ENCODE data around the gene ORM1. TPM values are rescaled to one million over a fixed set of nuclear protein-coding genes. Genes with fewer than 3 reads are reported as not detected.

The ORM1 gene
- total RNA-seq, 1 experiment from 2014 or later = not detected

DNA sequence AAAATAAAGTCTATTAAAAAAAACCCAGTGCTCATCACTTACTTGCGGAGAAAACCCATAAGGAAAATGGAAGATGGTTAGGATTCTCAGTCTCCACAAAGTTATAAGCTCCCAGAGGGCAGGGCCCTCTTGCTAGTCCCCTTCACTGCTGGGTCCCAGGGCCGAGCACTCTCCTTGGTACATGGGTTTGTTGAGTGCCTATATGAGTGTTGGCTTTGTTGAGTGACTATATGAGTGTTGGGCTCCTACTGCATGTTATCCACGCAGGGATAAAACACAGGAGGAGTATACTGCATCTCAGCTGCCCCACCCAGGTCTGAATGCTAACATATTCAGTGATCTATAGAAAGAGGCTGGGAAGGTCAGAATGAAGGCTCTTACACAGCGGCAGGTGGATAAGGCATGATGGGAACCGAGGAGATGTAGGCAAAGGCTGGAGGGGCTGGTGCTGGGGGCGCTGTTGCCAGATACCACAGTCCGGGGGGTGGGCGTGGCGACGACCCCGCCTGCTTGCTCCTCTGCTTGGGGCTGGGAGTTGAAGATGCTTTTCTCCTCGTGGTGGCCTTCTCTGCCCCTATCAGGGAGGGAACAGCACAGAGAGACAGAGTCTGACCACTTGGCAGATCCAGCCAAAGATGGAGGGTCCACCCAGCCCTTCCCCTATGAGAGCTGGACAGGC lies 18.4 kb downstream of the ORM1 start:
- no peak for DNase-seq (ENCODE audit: low read depth)

DNA sequence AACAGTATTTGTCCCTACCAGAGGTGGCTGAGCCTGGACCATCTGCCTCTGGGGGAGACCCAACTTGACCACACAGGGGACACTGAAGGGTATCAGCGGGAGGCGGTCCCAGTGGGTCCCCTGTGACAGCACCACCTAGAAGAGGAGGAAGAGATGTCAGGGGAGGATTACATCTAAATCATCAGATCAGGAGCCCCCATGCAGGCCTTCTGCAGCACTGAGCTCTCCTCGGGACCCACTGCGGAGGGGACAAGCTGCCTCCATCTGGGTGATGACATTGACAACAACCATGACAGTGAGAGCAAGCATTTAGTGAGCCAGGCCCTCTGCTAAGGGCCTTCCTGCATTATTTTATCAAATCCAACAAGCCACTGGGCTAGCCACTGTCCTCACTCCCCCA lies 19.1 kb downstream of the ORM1 start:
- DNase-seq (ENCODE audit: low read depth) = no peak

DNA sequence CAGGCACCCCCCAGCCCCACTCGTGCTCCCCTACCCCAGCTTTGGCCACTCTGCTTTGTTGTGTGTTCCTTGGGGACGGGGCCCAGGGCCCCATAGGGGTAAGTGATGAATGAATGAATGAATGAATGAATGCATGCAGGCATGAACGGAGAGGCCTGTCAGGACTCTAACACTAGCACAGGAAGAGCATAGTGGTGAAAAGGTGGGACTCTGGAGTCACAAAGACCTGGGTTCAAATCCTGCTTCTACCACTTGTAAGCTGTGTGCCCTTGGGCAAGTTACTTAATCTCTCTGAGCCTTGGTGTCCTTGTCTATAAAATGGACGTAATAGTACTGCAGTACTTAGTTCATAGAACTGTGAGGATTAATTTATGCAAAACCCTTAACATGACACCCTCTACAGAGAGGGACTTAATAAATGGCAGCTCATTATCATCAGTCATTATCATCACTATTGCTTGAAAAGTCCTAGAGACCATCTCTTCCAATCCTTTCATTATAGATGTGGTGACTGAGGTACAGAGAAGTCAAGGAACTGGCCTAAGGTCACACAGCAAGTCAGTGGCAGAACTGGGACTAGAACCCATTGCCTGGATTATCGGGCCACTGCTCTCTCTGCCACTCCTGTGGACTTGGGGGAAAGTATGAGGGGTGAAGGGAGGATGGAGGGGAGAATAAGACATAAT lies 20.0 kb downstream of the ORM1 start:
- no peak for DNase-seq (ENCODE audit: low read depth)

DNA sequence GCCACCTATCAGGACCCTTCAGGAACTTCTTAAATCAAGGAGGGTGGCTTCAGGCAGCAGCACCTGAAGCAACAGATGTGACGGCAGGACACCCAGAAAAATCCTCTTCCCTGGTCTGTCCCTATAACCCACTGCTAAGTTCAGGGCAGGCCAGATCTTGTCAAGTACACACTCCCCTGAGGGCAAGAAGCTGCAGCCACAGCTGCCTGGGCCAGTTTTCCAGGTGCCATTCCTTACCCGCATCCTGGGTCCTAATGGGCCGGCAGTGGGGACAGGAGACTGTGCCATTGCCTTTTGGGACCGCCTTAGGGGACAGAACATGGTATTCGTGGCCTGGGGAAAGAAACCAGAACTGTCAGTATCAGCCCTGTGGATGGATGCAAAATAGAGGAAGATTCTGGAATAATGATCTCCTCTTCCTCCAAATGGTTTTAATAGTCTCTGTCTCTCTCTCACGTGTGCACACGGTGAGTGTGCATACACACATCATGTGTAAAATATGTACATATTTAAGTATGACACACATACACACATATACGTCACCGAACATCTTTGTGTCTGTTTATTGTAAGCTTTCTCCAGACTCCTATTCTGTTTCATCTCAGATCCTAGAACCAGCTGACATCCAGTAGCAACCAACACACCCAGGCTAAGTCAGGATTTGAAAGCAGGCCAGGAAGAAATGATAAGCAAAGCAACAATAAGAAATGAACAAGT lies 20.7 kb downstream of the ORM1 start:
- DNase-seq (ENCODE audit: low read depth) = no peak

DNA sequence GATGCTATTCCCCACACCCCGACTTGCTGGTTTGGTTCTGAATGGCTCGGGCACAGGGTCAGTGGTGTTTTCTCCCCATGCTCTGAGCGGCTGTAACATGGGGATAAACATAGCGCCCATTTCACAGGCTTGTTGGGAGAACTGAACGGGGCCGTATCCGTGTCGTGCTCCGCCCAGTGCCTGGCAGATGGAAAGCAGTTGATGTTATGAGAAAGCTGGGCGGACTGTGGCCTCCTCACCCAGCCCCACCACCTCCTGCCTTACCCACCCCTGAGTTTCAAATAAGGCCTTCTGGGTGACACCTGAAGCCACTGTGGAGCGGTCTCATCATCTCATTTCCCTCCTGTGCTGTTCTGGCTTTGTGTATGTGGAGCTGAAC lies 21.3 kb downstream of the ORM1 start:
- DNase-seq (ENCODE audit: low read depth) = no peak

DNA sequence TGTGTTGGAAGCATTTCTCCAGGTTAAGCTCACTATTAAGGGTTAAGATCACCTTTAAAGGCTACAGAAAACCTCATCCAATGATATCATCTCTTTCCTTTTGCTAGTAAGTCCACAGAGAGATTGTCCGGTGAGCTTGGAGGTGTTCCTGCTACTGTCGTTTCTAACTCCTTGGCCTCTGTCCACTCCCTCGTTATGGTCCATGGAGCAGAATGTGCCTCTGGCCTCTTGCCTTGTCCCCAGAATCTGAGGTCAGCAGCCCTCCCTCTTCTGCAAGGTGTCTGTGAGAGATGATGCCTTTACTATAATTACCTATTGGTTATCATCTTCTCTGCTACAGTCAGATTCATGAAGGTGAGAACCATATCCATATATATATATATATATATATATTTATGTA lies 21.8 kb downstream of the ORM1 start:
- no peak for DNase-seq (ENCODE audit: low read depth)

DNA sequence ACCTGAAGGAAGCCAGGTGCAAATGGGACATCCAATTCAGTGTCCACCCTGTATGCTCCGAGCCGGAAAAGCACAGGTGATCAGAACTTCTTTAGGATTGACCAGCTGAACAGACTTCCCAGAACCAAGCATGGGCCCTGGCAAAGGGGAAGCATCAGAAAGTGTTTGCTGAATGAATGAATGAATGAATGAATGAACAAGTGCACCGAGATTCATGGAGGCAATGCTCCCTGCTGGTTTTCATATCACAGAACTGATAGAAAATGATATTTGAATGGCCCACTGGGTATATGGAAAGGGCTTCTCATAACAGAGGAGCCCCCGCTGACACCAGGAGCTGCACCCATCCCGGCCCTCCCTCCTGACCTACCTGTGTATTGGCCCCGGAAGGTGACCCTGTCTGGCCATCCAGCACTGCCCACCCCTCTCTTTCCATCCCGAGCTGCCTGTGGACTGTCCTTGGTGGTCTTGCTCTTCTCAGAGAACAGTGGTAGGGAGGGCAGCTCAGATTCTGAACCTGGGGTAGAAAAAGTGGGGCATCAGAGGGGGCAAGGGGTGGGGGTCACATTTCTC lies 22.7 kb downstream of the ORM1 start:
- no peak for DNase-seq (ENCODE audit: low read depth)

DNA sequence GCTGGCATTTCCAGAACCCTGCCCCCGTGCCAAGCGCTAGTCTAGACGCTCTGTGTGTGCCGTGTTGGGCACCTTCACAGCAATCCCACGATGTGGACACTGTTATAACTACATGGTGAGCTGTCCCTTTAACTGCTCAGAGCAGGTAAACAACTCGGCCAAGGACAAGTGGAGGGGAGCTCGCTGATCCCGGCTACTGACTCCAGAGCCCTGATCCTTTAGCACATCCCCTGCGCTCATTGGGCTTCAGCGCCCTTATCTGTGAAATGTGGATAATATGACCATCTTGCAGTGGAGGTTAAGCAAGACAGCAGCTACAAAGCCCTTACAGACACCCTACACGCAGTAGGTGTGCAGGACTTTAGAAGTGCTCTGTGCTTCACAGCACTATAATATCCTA lies 23.2 kb downstream of the ORM1 start:
- DNase-seq (ENCODE audit: low read depth) = no peak

DNA sequence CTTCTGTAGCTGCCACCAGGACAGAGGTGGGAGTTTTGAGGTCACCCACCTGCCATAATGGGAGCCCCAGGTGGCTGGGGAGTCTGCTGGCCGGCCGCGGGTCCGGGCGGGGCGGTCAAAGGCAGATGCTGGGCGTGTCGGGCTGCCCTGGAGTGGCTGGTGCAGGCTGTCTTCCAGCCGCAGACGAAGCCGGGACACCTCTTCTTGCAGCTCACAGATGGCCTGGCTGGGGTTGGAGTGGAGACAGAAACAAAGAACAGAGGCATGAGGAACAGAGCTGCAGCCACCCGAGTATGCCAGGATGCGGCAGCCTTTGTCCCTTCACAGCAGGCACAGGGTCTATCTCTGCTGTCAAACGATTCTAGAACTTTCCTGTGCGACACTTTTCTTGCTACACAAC lies 24.8 kb downstream of the ORM1 start:
- no peak for DNase-seq (ENCODE audit: low read depth)

DNA sequence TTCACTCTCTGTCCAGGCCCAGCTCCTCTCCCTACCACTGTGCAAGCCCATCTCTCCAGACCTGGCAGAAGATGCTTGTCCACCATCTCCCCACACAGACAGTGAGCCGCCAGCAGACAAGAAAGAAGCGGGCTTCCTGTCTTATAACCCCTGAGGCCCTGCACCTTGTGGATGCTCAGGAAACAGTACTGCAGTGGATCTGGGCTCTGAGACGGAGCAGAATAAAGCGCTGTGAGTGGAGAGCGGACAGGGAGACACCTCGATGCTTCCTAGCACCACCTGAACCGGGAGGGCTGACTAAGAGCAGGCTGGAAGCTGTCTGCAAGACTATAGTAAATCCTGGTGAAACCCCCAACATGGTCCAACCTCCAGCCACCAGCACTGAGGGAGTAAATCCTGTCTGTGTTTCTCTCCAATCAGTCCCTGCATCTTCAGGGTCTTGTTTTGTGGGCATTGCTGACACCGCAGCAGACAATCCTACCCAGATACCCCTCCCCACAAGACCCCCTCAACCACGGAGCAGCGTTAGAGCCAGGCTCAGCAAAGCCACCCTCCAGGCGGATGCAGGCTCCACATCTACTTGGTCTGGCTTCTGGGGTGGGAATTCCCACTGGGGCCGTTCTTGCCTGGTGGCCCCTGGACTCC lies 25.5 kb downstream of the ORM1 start:
- no peak for DNase-seq (ENCODE audit: low read depth)

DNA sequence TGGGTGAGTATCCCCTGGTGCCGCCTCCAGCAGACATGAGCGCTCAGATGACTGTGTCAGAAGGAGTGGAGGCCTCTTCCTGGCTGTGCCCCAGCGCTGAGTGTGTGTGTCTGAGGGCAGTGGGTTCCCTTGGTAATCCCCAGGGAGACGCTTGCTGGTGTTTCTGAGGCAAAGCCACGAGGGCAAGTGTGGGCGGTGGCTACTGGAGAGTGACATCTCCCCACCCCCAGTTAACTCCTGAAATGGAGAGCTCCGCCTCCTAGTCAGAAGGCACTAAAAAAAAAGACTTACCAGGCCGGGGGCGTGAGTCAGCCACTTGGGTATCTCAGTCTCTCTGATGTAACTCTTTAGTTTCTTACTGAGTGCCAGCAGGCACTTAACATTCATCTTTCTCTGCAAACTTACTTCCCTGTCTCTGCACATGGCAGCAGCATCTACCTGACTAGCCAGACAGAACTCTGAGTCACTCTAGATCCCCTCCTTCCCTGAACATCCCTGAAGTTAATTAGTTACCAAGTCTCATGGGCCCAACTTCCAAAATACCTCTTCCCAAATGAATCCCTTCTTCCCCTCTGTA lies 26.1 kb downstream of the ORM1 start:
- peak; percentile 99 for DNase-seq (ENCODE audit: low read depth)

DNA sequence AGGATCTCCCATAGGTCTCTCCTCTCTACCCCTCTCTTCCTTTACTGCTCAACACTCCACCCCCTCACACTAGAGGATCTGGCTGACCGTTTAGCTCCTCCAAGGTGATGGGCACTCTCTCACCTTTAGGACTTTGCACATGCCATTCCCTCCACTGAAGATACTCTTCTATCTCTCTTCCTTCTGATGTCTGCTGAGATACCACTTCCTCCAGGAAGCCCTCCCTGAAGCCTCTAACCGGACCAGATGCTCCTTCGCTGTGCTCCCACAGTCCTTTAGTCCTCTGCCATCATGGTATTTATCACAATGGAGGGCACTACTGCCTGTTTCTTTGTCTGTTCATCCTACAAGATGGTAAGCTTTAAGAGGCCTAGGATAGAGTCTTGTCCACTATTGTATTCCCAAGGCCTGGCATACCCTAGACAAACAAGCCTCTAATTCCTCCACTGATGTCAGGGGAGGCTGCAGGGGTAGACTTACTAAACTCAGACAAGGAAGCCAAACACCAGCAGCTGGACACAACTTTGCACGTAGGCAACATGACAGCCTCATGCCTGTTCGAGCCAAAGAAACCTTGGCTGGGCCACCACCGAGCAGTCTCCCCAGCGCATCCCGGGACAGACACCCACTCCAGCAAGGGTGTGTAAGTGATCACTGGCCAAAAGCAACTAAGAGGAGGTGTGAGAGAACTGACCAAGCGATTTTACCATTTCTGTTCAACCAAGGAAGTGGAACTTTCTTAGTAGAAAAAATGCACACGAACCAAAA lies 27.0 kb downstream of the ORM1 start:
- no peak for DNase-seq (ENCODE audit: low read depth)

DNA sequence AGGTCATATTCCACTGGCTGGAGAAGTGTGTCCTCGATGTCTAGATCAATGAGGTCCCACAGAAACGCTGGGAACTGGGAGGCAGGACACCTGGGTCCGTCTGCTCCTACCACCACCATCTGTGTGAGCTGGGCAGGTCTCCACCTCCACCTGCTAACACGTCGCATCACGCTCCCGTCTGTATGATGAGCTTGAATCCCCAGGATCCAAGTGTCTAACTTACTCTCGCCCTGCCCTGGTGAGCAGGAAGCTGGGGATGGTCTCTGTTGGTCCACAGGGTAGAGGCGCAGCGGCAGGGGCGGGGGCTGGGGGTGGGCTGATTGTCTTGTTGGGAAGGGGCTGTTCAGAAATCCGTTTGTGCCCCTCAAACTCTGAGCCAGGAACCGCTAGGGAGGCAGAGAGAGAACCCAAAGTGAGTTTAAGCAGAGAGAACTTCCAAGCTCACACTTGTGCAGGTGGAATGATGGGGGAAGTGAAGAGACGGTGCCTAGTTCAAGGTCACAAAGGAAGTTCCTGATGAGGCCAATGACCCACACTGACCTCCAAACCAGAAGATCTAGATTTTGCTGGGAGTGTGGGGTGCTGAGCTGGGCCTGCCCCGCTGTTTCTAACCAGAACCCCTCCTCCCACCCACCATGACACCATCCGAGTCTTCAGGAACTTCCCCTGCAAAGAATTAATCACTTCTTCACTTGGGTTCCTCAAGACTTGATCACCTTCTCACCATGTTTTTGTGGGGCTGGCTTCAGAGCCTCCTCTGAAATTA lies 27.9 kb downstream of the ORM1 start:
- no peak for DNase-seq (ENCODE audit: low read depth)

DNA sequence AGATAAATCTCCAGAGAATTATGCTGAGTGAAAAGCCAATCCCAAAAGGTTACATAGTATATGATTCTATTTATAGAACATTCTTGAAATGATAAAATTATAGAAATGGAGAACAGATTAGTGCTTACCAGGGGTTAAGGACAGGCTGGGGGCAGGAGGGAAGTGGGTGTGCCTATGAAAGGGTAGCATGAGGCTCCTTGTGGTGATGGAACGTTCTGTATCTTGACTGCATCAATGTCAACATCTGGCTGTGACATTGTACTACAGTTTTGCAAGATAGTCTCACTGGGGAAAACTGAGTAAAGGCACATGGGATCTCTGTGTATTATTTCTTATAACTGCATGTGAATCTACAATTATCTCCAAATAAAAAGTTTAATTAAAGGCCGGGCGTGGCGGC lies 29.0 kb downstream of the ORM1 start:
- no peak for DNase-seq (ENCODE audit: low read depth)

DNA sequence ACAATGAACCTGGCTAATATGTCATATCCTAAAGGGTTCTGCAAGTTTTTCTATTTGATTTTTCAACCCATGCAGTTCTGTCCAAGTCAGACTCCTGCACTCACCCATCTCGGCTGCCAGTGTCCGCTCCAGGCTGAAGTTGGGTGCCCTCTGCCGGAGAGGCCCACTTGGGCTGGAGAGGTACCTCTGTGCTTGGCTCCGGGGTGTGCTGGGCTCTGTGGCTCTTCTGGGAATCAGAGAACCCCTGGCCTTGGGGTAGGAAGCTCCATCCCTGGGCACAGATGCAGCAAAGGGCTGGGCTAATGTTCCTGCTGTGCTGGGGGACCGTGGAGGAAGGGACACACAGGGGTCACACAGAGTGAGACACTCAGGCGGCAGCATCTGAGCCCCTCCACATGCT lies 32.9 kb downstream of the ORM1 start:
- no peak for DNase-seq (ENCODE audit: low read depth)

DNA sequence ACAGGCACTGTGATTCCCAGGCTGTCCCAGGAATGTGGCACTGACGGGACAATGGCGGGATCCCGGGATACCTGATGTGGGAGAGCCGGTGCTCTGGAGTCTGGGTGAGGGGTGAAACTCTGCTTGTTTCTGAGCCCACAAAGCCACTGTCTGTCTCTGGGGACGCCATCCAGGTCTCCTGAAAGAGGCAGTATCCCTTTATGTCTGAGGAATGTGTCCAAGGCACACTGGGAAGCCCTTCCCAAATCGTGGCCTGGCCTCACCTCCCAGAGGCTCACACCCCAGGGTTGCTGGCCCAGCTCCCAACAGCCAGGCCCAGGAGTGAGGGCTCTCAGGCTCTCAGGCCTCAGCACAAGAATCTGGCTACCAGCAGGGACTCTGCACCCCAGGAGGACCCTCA lies 33.9 kb downstream of the ORM1 start:
- no peak for DNase-seq (ENCODE audit: low read depth)

DNA sequence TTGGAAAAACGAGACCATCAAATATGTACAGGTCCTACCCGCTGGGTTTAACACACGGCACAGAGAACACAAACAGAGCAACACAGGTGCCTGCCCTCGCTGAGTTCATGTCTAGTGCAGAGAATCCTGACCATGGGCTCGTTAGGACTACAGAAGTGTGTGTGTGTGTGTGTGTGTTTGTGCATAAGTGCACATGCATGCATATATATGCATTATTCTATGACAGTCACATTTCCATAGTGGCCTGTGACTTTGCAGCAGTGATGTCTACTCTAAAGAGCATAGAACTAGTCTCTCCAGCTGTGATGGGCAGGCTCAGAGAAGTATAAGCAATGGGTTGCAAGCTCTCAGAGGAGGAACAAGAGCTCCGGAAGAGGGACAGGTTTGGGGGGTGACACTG lies 34.5 kb downstream of the ORM1 start:
- DNase-seq (ENCODE audit: low read depth) = no peak

DNA sequence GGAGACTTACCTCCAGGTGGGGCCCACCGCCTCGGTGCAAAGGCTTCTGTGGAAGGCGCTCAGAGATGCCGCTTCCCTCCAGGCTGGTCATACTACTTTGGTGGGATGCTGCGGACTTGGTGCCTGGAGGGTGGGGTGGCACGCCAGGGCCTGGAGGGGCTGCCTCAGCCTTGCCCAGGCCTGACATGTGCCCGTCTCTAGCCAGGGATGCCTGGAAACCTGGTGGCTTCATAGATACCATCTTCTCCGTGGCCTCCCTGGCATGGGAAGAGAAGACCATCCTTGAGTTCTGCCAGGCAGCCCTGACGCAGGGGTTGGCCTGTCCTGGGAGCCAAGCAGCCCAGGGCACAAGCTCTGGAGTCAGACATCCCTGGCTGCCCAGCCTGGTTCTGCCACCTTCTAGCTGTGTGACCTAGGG lies 35.0 kb downstream of the ORM1 start:
- DNase-seq (ENCODE audit: low read depth) = no peak

DNA sequence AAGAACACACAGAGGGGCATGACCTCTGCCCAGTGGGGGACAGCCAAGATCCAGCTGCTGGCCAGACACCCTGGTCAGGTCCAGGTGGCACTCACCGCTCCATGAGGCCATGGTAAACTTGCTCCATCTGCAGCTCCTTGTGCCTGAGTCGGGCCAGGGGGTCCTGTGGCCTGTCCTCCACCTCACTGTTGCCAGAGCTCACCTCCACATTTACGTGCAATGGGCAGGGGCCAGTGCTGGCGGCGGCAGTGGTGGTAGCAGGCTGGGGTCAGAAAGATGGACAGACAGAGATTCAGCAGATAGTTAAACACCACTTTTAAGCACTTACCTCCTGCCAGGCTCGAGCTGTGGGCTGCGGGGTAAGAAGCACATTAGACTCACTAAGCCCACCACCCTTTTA lies 36.9 kb downstream of the ORM1 start:
- no peak for DNase-seq (ENCODE audit: low read depth)

DNA sequence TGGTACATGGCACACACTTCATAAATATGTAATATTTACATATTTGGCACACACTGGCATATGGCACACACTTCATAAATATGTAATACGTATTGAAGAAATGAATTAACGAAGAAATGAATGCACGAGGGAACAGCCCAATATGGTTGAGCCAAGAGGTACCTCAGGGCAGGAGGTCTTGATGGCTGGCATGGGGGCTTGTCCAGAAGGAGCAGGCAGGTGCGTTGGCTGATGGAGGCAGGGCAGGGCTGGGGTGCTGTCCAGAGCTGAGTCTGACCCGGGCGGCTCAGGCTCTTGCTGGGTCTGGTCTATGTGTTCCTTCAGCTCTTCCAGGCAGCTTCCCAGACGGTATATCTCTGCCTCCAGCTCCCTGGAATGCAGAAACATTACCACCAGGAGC lies 38.6 kb downstream of the ORM1 start:
- no peak for DNase-seq (ENCODE audit: low read depth)

Data from HT1080 (cell line).